ENCODE measurements around the gene TWNK.

DNA sequence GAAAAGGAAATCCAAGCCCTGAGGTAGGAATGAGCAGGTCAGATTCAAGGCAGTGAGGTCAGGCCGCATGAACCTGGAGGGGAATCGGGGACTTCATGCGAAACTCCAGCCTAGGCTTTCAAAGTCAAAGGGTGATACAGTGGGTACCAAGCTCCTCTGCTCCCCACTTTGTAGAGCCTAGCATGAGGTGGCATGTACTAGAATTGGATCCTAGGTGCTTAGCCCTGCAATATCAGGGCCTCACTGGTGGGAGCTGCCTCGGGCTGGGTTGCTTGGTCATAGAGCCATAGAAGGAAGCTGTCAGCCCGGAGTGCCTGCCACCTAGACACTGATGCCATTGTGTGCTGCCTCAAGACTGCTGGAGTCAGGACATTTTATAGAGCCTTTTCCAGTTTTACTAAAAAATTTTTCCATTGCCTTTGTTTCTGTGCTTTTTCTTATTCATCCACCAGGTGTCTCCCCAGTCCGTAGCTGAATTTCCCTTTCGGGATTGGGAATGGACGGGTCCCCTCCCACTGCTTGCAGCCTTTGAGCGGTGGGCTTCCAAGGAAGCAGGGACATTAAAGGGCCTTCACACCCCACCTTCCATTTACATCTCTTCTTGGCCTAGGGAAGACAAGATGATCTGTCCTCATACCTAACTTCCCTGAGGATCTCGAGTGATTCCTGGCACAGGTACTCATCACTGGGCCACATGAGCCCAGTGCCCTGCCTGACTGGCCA lies 6.8 kb downstream of the TWNK start:
- TF ChIP-seq CHD4 (IDR thresholded peaks at IDR 0.05; ENCODE audit: borderline replicate concordance) (no peak), CBX2 (IDR thresholded peaks at IDR 0.05; ENCODE audit: borderline replicate concordance, low read depth) (no peak), CEBPB (IDR thresholded peaks at IDR 0.05) (no peak)
- TF ChIP-seq, protein P1, sequence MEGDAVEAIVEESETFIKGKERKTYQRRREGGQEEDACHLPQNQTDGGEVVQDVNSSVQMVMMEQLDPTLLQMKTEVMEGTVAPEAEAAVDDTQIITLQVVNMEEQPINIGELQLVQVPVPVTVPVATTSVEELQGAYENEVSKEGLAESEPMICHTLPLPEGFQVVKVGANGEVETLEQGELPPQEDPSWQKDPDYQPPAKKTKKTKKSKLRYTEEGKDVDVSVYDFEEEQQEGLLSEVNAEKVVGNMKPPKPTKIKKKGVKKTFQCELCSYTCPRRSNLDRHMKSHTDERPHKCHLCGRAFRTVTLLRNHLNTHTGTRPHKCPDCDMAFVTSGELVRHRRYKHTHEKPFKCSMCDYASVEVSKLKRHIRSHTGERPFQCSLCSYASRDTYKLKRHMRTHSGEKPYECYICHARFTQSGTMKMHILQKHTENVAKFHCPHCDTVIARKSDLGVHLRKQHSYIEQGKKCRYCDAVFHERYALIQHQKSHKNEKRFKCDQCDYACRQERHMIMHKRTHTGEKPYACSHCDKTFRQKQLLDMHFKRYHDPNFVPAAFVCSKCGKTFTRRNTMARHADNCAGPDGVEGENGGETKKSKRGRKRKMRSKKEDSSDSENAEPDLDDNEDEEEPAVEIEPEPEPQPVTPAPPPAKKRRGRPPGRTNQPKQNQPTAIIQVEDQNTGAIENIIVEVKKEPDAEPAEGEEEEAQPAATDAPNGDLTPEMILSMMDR (IDR thresholded peaks at IDR 0.05): peak; percentile 75

Data from A549 (cell line).